Measurements from ENCODE around the gene GUCD1. TPM values are rescaled to one million over a fixed set of nuclear protein-coding genes. Genes with fewer than 3 reads are reported as not detected.

Gene GUCD1
- total and polyA plus RNA-seq, 2 of the 13 experiments (the other 11 are each of a cell fraction or from before 2014, with no cell fraction given) = 128 to 245 TPM

- TF ChIP-seq ZNF646 (CRISPR knock-in tag; IDR thresholded peaks at IDR 0.05) (no peak), KLF12 (CRISPR knock-in tag; IDR thresholded peaks at IDR 0.05; ENCODE audit: borderline replicate concordance) (no peak), NFIC (IDR thresholded peaks at IDR 0.05; ENCODE audit: low read length) (no peak), ZNF451 (CRISPR knock-in tag; IDR thresholded peaks at IDR 0.05) (no peak), TFE3 (CRISPR knock-in tag; IDR thresholded peaks at IDR 0.05) (no peak), ZNF30 (CRISPR knock-in tag; IDR thresholded peaks at IDR 0.05) (no peak), RCOR2 (CRISPR knock-in tag; IDR thresholded peaks at IDR 0.05) (no peak), ZNF747 (CRISPR knock-in tag; IDR thresholded peaks at IDR 0.05; ENCODE audit: borderline replicate concordance) (no peak), ZBTB40 (IDR thresholded peaks at IDR 0.05) (no peak), ZBTB40 (CRISPR knock-in tag; IDR thresholded peaks at IDR 0.05) (no peak)
These were observed 54.6 kb downstream of the GUCD1 start (continued) for GRCh38 chr22:24500277-24500820.
